CD4-positive, alpha-beta T cell treated with Interleukin-2 at 100 ng/mL for 4 hours (primary cell): ENCODE results near the gene LIPM.
"Not testable (repeated sequence)": the region's sequence is repeated elsewhere in the genome, so short reads cannot be mapped to it uniquely, and the experiment has no call there.

Experiments used
- DNase-seq: peaks from one replicate; pipeline ENCODE4 v3.0.0-alpha.2; 2020; ENCODE audit warnings: low spot score

LIPM gene

GRCh38 chr10:88803641-88804040, 1.1 kb downstream of the LIPM start:
- DNase-seq, result no peak

DNA sequence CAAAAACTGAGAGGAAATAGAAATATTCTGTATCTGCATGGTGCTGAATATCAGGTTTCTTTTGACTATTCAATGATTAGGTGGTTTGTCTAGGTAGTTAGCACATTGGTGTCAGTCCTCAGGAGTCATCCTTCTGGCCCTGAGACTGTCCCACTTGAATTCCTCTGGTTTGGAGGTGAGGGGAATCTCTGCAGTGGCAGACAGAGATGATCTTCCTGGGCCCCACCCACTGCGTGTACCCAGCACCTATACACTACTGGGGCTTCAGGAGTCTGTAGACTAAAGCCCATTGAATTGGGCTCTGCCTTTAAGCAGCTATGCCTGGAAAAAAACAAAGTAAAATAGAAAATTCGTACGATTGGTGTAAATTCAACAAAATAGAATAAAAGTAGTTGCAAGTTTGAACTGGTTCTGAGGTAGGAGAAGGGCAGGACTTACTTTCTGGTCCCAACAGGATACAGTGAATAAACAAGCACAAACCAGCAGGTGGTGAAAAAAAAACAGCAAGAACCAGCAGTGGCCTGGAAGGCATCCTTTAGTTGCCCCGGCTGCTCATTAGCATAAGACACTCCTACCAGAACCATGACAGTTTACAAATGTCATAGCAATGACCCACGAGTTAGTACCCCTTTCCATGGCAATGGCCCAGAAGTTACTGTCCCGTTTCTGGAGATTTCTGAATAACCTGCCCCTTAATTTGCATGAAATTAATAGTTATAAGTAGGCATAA, 1.7 kb downstream of the LIPM start:
- no peak for DNase-seq

DNA sequence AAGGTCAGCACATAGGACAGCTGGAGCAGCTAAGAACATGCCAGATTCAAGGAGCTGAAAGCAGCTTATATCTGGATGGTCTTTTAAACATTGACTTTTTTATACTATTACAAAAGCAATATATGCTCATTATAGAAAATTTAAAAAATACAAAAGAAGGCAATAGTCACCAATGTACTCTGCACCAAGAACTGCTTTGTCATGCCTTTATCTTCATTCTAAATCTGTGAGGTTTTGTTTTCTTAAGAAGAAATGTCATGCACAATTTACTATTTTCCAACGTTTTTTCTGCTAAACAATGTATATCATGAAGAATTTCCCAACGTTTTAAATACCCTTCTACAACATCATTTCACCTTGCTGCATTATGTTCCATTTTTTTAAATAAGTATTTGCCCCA, 2.8 kb downstream of the LIPM start:
- no peak for DNase-seq

DNA sequence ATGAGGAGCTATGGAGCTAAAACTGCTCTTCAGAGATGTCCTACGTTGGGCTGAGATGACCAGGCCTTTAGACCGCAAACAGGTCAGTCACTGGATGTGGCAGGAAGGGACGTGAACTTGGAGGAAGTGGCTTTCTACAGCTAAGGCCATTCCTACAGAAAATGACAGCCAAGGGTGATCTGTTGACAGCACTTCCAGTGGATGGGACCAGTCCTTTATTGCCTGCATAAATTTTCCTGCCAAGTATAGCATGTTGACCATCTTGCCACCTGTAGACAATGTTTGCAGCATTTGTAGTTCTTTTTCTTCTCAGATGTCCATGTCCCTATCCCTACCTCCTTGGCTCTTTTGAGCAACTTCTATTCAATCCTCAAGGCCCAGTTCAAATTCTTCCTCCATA, 3.4 kb downstream of the LIPM start:
- DNase-seq, result no peak

DNA sequence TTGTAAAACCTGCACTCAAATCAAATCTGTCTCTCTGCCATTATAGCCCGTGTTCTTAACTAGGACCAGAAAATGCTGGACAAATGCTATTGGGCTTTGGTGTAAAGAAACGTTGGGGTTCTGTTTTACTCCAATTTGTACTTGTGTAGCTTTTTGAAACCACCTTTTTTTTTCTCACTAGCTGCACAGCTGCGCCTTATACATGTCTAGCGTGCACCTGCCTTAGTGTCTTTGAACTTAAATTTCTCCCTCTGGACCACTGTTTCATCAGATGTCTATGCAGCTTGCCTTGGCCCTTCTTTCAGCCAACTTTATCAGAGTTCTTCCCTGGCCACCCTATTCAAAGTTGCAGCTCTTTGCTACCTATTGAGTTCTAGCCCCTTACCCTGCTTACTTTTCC, 7.1 kb downstream of the LIPM start:
- DNase-seq, result no peak

GRCh38 chr10:88810196-88810961, 7.8 kb downstream of the LIPM start:
- peak; percentile 65 for DNase-seq

GRCh38 chr10:88813200-88813599, 10.7 kb downstream of the LIPM start:
- DNase-seq, result no peak

DNA sequence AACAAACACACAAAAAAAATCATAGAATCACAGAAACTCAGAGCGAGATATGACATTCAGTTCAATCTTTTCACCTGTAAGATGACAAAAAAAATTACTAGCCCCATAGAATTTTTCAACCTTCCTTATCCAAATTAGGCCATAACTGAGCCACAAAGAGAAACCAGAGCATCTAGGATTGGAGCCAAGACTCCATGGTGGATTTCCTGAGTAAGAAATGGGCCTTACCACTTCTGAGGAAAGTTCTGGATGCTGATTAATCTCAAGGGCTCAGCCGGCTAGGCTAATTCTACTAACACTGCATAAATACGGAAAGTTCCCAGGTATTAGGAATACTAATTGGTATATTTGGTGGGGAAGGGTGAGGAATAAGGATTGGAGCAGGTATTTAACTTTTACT, 16.8 kb downstream of the LIPM start:
- DNase-seq, result no peak

DNA sequence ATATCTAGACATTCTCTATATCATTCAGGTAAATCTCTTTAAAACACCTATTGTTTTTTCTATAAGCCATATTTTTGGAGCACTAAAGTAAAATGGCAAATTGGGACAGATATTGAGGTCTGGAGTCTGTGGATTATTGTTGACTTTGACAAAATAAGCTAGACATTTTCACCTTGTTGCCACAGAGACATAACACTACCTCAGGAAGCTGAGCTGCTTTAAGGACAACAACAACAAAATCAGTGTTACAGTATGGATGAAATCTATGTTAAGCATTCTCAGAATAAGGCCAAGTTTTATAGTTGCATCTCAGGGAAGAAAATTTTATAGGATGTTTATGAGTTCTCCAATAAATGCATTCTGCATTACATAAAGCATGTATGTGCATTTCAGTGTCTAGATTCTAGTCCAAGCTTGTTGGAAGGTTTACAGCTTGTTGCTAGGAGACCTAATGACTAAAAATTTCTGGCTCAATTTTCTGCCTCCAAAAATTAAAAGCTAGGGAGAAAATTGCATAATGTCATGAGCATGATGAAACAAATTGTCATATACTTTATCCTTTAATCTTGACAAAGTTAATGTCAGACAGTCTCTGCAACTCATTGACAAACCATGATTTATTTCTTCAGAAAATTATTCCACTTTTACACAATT, 18.3 kb downstream of the LIPM start:
- DNase-seq, result peak; percentile 14

GRCh38 chr10:88826388-88826787, 23.9 kb downstream of the LIPM start:
- no peak for DNase-seq

DNA sequence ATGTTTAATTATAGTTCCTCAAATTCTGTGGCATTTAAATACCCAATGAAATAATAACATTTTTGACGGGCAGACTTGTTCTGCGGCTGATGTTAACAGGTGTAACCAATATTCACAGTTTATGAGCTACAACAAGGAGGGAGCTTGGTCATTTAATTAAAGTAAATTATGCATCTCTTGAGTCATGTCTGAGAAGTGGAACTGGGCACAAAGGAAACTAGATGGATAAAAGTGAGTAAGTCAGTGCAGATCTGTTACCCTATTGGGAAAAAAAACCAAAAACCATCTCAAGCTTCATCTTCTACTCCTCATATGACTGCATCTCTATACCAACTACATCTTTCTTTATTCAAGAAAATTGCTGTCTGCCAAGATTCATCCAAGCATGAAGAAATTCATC, 25.1 kb downstream of the LIPM start:
- no peak for DNase-seq

GRCh38 chr10:88828310-88828709, 25.8 kb downstream of the LIPM start:
- DNase-seq, result no peak

GRCh38 chr10:88830643-88831268, 28.2 kb downstream of the LIPM start:
- DNase-seq, result no peak

GRCh38 chr10:88831709-88832108, 29.2 kb downstream of the LIPM start:
- peak; percentile 74 for DNase-seq

- DNase-seq, result no peak
These were observed 29.8 kb downstream of the LIPM start for GRCh38 chr10:88832376-88832775.

GRCh38 chr10:88833156-88833555, 30.6 kb downstream of the LIPM start:
- DNase-seq, result no peak

- no peak for DNase-seq
These were observed 31.2 kb downstream of the LIPM start for GRCh38 chr10:88833723-88834122.

DNA sequence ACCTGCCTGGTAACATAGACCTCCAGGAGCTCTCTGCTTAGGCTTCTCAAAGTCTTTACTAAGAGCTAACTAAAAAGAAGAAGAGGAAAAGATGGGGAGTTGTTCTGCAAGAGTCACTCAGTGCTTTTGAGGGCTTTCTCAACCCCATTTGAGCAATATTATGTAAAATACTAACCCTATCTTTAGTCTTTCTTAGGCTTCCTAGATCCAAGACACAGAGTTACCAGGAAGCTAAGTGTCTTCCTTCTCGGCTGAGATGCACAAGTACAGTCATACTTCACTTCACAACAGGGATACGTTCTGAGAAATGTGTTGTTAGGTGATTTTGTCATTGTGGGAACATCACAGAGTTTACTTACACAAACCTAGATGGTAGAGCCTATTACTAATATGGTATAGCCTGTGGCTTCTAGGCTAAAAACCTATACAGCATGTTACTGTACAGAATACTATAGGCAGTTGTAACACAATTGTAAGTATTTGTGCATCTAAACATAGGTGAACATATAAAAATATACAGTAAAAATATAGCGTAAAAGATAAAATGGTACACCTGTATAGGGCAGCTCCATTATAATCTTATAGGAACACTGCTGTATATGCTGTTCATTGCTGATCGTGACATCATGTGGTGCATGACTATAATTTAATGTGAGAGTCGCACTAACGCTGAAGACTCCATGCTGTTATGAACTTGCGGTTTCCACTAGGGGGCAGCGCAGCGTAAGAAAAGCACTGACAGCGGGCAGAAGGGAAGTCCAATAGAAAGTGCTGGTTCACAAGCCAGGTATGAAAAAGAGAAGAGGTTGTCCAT, 32.8 kb downstream of the LIPM start:
- DNase-seq, result peak; percentile 91

DNA sequence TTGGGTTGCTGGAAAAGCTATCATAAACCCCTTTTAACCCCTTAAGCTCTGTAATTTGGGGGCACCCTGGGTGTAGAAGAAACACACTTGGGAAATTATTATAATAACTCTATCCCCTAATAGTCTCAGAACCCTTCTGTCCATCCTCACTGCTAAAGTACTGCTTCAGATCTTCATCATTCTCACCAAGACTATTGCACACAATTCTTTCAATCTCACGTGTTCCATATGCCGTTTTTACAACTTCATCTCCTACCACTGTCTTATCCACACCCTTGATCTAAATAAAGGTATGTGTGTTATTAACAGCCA, 33.3 kb downstream of the LIPM start:
- DNase-seq, result no peak

DNA sequence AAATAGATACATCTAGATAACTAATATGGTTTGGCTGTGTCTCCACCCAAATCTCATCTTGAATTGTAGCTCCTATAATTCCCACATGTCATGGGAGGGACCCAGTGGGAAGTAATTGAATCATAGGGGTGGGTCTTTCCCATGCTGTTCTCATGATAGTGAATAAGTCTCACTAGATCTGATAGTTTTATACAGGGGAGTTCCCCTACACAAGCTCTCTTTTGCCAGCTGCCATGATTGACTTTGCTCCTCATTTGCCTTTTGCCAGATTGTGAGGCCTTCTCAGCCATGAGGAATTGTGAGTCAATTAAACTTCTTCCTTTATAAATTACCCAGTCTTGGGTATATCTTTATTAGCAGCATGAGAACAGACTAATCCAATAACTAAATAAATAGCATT, 35.1 kb downstream of the LIPM start:
- not testable (repeated sequence) for DNase-seq

DNA sequence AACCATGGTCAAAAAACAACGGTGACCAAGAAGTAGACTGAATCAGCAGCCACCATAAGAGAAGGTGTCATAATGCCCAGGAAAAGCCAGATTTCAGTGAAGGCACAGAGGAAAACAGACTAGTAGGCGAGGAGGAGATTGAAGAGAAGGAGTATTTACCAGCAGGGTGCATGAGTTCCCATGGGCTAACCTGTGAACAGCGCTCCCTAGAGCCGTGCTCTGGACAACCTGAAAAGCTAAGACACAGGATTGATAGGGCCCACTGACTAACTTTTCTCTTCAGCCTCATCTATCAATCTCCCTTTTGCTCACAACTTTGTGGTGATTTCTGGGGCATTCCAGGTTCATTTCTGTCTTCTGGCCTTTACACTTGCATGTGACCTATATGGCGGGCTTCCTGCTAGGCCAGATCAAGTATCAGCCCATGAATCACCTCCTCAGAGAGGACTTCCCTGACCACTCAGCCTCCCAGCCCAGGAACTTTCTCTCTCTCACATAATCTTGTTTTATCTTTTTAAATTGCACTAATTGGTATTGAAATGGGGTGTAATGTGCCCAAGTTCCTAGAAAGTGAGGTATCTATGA, 36.3 kb downstream of the LIPM start:
- no peak for DNase-seq

DNA sequence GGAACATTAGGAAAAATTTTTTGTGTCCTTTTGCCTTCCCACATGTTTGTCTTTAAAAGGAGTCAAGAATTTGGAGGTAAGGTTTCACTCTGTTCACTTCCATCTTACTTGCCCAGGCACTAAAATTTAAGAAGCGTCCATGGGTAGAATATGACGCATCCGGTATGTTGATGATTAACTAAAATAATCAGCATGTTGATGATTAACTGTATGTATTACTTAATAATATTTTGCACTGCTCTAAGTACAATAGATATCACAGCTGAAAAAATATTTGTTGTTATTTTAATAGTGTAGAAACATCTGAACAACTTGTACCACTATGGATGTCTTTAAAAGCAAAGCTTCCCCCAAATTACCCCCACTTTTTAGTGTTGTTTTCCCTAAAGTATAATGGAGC, 37.6 kb downstream of the LIPM start:
- no peak for DNase-seq
